RWPE1 (cell line): ENCODE measurements around the gene MAP3K12.

Experiments used
- CTCF ChIA-PET: fragments of 350-600 bp; sonication (Branson Sonifier 250); formaldehyde crosslinking; extraction: SDS; loops from one replicate; lab custom pipeline; 2021; lab: Yijun Ruan, JAX
- POLR2A ChIA-PET: fragments of 400-600 bp; formaldehyde crosslinking; extraction: SDS; loops from one replicate; lab custom pipeline; 2020; ENCODE audit warnings: antibody characterized with exemption; ENCODE audit not compliant: low non-redundant PET; lab: Yijun Ruan, JAX
- DNase-seq: peaks from one replicate; pipeline ENCODE4 v3.0.0; 2012; ENCODE audit warnings: low spot score
- H3K27ac ChIP-seq: fragments of 450-650 bp; 2 replicates; pipeline ENCODE4 v1.5.1; 2017
- CTCF ChIP-seq: fragments of 450-650 bp; conservative IDR thresholded peaks from 2 replicates; pipeline ENCODE4 v1.5.1; 2017; ENCODE audit warnings: low read depth, mild to moderate bottlenecking

The MAP3K12 gene

GRCh38 chr12:53493610-53494391, 5.5 kb downstream of the MAP3K12 start:
- no peak for TF ChIP-seq CTCF
- DNase-seq = no peak
- CTCF ChIA-PET = interaction anchor here (1.0 kb wide), 1 partner anchor 12 kb away, joined by 4 read pairs; no protein-coding TSS in a partner anchor
- POLR2A ChIA-PET = interaction anchor here (0.5 to 0.8 kb wide), 2 partner anchors 10 to 43 kb away, joined by 3 to 7 read pairs; no protein-coding TSS in a partner anchor
- peak overlapping the region; percentile 85 for H3K27ac ChIP-seq

- peak; percentile 79 for DNase-seq
- no peak for TF ChIP-seq CTCF
- ChIA-PET CTCF (interaction anchor here (1.0 kb wide), 1 partner anchor 11 kb away, joined by 4 read pairs; no protein-coding TSS in a partner anchor), POLR2A (interaction anchor here (0.5 to 0.8 kb wide), 2 partner anchors 9 to 43 kb away, joined by 3 to 7 read pairs; no protein-coding TSS in a partner anchor)
- H3K27ac ChIP-seq = peak overlapping the region; percentile 85
Observed at GRCh38 chr12:53492830-53493609, 6.2 kb downstream of the MAP3K12 start.

GRCh38 chr12:53492188-53492587, 7.1 kb downstream of the MAP3K12 start:
- no peak for TF ChIP-seq CTCF
- peak overlapping the region; percentile 85 for H3K27ac ChIP-seq
- ChIA-PET POLR2A (no interaction called here), CTCF (no interaction called here)
- no peak for DNase-seq

GRCh38 chr12:53489242-53489864, 9.9 kb downstream of the MAP3K12 start:
- DNase-seq = no peak
- TF ChIP-seq CTCF = no peak
- H3K27ac ChIP-seq = peak overlapping the region; percentile 30; the same call in 1 of the 2 replicates
- ChIA-PET CTCF (no interaction called here), POLR2A (interaction anchor here (0.5 to 0.7 kb wide), 3 partner anchors 9 to 1365 kb away, joined by 3 to 8 read pairs (median 3); no protein-coding TSS in a partner anchor)

- ChIA-PET CTCF (no interaction called here), POLR2A (interaction anchor here (0.5 kb wide), 1 partner anchor 12 kb away, joined by 5 read pairs; the partner anchor contains the start of gene MAP3K12)
- TF ChIP-seq CTCF = no peak
- peak overlapping the region; percentile 17; the same call in 1 of the 2 replicates for H3K27ac ChIP-seq
- DNase-seq = no peak
Observed at GRCh38 chr12:53486736-53487487, 12.3 kb downstream of the MAP3K12 start.
